HG03565 (cell line): Measurements from ENCODE around the gene FBLIM1.

ENCODE experiments used
- ATAC-seq: cut with Tn5 transposase; IDR thresholded peaks from one replicate; pipeline ENCODE4 v1.9.1; 2021; ENCODE audit warnings: mild to moderate bottlenecking, moderate library complexity; ENCODE audit not compliant: unreplicated experiment

Gene FBLIM1

GRCh38 chr1:15744122-15744679, 14.4 kb upstream of the FBLIM1 start:
- ATAC-seq = no peak

DNA sequence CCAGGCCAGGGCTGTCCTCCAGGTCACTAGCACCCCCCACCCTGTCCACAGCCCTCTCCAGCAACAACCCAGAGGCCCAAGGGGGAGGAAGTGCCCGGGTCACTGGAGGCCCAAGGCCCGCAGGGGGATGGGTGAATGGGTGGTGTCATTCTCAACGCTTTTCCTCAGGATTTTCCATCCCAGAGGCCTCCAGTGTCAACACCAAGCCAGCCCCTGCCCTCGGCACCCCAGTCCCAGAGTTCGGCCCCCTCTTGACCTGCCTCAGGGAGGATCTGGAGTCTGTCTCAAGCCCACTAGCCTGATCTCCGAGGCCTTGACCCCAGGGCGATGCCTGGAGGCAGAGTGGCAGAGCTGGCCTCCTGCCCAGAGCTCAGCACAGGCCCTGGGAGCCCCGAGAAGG, 11.2 kb upstream of the FBLIM1 start:
- no peak for ATAC-seq

GRCh38 chr1:15748264-15748663, 10.3 kb upstream of the FBLIM1 start:
- no peak for ATAC-seq

- no peak for ATAC-seq
Measured at GRCh38 chr1:15748690-15749398, 9.8 kb upstream of the FBLIM1 start.

- ATAC-seq = no peak
Measured at GRCh38 chr1:15749399-15750291, 8.9 kb upstream of the FBLIM1 start.

- no peak for ATAC-seq
Measured at GRCh38 chr1:15750924-15751323, 7.7 kb upstream of the FBLIM1 start.

DNA sequence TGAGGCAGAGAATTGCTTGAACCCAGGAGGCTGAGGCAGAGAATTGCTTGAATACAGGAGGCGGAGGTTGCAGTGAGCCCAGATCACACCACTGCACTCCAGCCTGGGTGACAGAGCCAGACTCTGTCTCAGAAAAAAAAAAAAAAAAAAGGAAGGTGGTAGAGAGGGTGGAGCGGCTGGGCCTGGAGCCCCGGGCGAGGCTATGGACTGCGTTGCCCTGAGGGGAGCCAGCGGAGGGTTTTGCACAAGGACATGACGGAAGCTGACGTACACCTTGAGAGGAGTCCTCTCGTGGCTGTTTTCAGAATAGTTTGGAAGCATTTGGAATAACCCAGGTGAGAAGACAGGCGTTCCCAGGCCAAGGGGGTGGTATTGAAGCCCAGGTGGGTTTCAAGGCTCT, 6.9 kb upstream of the FBLIM1 start:
- ATAC-seq = no peak

DNA sequence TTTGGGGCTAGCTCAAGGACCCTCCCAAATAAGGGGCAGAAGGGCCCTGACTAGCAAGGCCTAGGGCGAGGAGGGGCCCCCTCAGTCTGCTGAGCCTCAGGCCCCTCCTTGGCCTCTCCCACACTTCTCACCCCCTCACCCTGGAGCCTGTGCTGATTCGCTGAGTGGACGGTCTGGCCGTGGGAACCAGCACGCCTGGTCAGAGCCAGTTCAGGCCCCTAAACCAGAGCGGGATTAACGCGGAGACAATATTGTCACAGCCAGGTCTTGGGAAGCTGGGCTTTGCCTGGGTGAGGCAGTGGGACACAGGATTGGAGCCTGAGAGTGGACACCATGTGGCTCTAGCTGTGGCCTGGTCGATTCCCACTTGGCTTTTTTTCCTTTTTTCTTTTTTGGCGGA, 4.8 kb upstream of the FBLIM1 start:
- no peak for ATAC-seq

GRCh38 chr1:15755021-15755645, 3.5 kb upstream of the FBLIM1 start:
- ATAC-seq = no peak

DNA sequence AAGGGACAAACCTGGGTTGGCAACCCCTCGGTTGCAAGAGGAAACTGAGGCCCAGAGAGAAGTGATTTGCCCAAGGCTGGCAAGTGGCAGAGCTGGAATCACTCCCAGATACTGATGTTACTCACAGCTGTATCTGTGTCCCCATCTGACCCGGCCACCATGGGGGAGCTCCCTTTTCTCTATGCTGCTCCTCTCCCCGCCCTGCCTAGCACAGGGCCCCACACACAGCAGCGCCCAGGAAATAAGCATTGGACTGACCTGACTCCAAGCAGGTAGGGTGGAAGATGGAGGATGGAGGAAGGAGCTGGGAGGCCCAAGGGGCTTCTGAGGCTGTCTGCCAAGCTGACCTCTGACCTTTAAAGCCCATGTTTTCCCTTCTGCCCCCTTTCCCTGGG, 3.0 kb upstream of the FBLIM1 start:
- no peak for ATAC-seq

GRCh38 chr1:15756143-15757015, 2.2 kb upstream of the FBLIM1 start:
- ATAC-seq = no peak

DNA sequence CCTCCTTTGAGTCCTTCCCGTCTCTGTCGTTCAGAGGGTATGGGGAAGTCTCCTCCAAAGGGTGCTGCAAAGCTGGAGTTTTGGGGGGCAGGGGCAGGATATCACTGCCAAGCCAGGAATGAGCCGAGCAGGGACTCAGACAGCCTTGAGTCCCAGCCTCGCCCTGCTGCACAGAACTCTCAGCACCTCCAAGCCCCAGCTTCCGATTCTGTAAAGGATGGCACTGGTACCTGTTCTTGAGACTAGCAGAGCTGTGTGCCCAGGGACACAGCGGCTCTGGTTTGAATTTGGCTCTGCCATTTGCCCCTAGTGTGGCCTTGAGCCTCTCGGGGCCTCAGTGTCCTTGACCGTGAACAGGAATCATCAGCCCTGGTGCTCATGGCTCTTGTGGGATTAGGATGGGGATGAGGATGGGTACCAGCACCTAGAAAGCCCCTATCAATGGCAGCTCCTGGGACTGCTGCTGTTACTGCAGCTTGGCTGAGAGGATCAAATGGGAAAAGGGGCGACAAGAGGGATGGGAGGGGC, 1.5 kb upstream of the FBLIM1 start:
- no peak for ATAC-seq

GRCh38 chr1:15757575-15758342, 836 bp upstream of the FBLIM1 start:
- ATAC-seq = no peak

DNA sequence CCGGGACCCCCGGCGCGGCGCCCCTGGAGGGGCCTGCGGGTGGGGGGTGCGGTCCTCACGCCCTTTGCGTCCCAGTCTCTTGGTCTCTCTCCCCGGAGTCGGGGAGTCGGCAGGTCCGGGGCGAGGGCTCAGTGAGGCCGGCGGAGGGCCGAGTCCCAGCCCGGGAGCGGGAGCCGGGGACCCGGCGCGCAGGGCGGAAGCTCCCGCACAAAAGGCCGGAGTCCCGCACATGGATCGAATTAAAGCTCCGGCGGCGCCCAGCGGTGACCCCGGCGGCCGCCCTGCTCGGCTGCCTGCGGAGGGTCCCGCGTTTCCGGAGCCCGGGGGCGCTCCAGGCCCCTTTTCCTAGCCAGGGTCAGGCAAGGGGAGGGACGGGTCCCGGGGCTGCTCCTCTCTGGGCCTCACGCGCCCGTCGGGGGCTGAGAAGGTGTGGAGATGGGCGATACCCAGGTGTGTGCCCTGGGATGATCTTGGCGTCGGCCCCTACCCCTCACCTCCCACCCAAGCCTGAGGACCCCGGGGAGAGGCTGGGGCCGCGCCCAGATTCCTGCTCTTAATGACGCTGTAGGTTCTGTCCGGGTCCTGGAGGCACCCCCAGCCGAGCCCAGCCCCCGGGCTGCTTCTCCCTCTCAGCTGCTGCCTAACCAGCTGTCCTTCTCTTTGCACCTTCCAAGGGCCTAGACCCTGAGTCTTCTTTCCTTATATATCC, 512 bp downstream of the FBLIM1 start:
- ATAC-seq = no peak

DNA sequence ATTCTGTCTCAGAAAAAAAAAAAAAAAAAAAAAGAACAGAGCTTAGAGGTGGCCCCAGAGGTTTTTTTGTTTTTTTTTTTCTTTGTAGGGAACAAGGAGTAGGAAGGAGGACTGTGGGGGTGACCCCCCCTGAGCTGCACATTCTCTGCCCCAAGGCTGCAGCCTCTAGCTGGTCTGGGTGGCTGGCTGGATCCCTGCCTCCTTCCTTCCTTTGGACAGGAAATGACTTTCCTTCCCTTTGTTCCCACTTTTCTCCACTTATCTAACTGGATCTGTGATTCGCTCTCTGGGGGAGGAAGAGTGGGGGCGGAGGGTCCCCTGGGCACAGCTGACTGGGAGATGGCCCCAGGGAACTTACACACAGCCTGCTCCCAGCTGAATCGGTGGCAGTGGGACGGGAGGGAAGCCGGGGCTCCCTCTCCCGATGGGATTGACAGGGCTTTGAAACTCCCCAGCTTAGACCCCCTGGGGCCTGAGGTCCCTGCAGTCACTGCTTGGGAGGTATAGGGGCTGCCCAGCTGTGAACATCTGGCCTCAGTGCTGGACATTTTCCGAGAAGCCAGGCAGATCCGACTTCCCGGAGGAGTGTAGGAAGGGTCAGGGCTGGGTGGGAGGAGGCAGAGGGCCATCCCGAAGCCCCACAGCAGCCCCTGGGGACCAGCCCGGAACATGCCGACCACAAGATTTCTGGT, 2.1 kb downstream of the FBLIM1 start:
- ATAC-seq = no peak

DNA sequence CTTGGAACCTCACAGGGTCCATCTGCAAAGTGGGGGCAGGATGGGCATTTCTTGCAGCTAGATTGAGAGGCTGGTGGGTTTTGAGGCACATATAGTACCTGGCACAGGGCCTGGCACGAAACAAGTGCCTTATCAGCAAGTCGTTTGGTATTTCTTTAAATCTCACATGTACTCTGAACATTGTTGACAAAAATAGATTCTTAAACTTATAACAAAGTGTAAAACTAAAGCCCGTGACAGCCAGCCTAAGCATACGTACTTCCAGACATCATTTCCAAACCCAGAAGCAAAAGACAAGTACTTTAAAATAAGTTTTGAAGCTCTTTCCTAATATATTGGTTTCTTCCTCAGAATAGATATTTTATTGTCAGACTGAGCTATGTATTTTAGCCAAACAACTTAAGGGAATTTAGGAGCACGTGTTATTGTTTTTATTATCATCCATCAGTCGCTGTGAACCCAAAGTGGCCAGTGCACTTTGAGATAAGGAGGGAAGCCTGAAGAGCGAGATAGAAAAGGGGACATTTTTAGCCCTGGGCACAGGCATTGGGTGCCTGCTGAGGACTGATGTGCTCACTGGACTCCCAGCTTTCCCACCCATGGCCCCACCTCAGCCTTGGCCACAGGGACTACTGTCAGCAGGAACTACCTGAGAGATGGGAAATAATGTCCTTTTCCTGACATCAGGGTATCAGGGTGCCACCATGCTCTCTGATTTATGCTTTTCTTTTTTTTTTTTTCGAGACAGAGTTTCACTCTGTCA, 3.0 kb downstream of the FBLIM1 start:
- ATAC-seq = no peak

GRCh38 chr1:15762546-15762945, 4.0 kb downstream of the FBLIM1 start:
- ATAC-seq = no peak
